LHCN-M2 (cell line): Measurements from ENCODE around the gene CALHM2. TPM values are rescaled to one million over a fixed set of nuclear protein-coding genes. Genes with fewer than 3 reads are reported as not detected.
"Not testable (repeated sequence)": the region's sequence is repeated elsewhere in the genome, so short reads cannot be mapped to it uniquely, and the experiment has no call there.

Experiments
- DNase-seq: peaks from one replicate; pipeline ENCODE4 v3.0.0-alpha.2; 2012; ENCODE audit warnings: low read depth
- total RNA-seq: library from RNA; depleted of rRNA; stranded (reverse); fragments of >200 nt; gene quantifications from 2 replicates; pipeline ENCODE4 v1.2.3, GENCODE V29; 2014; rRNA removed

The CALHM2 gene
- total RNA-seq, 1 experiment from 2014 or later, result 28.1 TPM

DNA sequence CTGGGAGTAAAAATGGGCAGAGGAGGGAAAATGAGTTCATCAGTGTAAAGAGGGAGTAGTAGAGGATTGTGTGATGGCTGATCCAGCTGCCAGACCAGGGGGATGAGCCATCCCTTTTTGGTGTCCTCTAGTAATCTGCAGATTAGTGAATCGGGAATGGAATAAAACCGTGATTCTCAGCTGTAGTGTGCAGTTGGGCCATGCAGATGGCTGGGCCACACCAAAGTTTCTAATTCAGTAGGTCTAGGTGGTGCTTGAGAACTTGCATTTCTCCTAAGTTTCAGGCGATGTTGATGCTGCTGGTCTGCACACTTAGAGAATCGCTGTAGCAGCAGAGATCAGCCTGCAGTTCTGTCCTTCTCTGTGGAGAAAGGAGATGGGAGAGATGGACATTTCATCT is 33.1 kb downstream of the CALHM2 start:
- DNase-seq, result no peak

GRCh38 chr10:103417601-103418000 is 34.6 kb downstream of the CALHM2 start:
- no peak for DNase-seq

- not testable (repeated sequence) for DNase-seq
Measured at GRCh38 chr10:103417148-103417469, 35.1 kb downstream of the CALHM2 start.

DNA sequence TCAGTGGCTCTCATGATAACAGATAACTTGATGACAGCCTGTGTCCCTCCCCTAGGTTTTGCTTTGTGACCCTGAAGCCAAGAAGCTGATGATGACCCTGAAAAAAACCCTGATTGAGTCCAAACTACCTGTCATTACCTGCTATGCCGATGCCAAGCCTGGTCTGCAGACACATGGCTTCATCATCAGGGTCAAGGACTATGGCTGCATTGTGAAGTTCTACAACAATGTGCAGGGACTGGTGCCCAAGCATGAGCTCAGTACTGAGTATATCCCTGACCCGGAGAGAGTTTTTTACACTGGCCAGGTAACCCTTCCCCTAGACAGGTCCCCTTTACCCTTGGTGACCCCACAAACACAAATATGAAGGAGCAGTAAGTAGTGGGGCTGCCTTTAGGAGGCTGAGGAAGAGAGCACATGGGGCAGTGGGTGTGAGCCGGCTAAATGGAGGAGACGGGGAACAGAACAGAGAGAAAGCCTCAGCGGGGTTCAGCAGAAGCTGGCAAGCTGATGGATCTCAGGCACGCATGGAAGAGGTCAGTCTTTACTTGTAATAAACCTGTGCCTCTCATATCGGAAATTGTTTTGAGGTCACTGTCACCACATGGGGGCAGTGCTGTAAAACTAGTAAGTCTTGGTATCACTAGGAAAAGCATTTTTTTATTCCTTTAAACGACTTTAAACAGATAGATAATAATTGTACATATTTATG is 35.6 kb downstream of the CALHM2 start:
- peak; percentile 63 for DNase-seq

DNA sequence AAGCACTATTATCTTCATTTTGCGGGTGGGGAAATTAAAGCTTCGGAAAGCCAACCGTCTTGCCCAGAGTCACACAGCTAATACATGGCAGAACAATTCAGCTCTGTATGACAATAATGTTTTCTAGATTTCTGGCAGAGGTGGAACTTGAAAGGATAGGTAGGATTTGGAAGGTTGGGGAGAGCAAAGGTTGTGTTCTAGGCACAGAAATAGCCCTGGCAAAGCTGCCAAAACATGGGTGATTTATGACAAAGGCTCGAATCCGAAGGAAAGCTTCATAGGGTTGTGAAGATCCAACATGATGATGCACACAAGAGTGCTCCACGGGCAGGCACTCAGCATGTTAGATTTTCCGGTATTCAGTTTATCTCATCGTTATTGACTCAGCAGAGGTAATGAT is 36.6 kb downstream of the CALHM2 start:
- no peak for DNase-seq

DNA sequence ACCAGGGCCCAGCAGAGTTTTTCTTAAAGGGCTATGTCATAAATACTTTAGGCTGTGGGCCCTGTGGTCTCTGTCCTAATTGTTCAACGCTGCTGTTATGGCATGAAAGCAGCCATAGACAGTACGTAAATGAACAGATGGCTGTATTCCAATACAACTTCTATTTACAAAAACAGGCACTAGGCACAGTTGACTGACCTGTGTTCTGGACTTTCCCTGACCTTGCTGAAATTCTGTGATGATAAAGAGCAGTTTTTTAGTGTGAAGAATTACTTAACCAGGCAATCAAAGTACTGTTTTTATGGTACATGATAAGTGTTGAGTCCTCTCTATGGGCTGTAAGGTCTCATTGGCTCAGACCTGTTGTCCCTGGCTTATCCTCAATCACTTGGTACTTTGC is 38.6 kb downstream of the CALHM2 start:
- DNase-seq, result no peak

DNA sequence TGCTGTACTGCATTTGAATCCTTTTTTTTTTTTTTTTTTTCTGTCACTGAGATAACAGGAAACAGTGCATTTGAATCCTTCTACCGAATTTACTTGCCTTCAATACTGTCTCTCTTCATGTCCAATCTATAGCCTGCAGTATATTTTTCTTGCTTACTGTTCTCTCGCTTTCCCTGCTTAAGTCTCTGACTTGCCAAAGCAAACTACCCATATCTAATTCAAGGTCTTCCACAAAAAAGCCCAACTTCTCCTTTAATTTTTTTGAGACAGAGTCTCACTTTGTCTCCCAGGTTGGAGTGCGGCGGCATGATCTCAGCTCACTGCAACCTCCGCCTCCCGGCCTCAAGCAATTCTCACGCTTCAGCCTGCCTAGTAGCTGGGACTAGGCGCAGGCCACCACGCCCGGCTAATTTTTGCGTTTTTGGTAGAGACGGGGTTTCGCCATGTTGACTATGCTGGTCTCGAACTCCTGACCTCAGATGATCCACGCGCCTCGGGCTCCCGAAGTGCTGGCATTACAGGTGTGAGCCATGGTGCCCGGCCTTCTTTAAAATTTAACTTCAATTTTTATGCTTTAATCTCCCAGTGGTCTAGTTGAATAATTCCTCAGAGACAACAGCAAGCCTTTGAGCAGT is 54.9 kb downstream of the CALHM2 start:
- no peak for DNase-seq

- DNase-seq, result no peak
Measured at GRCh38 chr10:103396789-103397087, 55.4 kb downstream of the CALHM2 start.

Other genes with a start within 250 kb of the CALHM2 start
- gene RPEL1, start 206.5 kb downstream of the CALHM2 start, total RNA-seq, result not detected in 2 replicates
- gene INA, start 175.2 kb downstream of the CALHM2 start, total RNA-seq, result not detected in 2 replicates
- gene PCGF6, start 101.2 kb downstream of the CALHM2 start, total RNA-seq, result 16.1 and 17.2 TPM in 2 replicates
- gene TAF5, start 84.4 kb downstream of the CALHM2 start, total RNA-seq, result 6.5 and 6.9 TPM in 2 replicates
- gene ATP5MK, start 55.9 kb downstream of the CALHM2 start, total RNA-seq, result 276 and 387 TPM in 2 replicates
- 33.0 and 37.3 TPM in 2 replicates for gene PDCD11, start 55.7 kb downstream of the CALHM2 start, total RNA-seq
- gene CALHM1, start 6.5 kb upstream of the CALHM2 start, total RNA-seq, result not detected in 2 replicates
- not detected in 2 replicates for gene CALHM3, start 26.9 kb upstream of the CALHM2 start, total RNA-seq
- gene NEURL1, start 41.3 kb upstream of the CALHM2 start, total RNA-seq, result 0.06 TPM in 1 of 2 replicates, not detected in the other